DMS 273 (cell line): ENCODE measurements around the gene CROCC2.

Experiments
- DNase-seq: peaks from one replicate; lab custom pipeline; 2025; ENCODE audit not compliant: unreplicated experiment; lab: John Stamatoyannopoulos, UW

CROCC2 gene

DNA sequence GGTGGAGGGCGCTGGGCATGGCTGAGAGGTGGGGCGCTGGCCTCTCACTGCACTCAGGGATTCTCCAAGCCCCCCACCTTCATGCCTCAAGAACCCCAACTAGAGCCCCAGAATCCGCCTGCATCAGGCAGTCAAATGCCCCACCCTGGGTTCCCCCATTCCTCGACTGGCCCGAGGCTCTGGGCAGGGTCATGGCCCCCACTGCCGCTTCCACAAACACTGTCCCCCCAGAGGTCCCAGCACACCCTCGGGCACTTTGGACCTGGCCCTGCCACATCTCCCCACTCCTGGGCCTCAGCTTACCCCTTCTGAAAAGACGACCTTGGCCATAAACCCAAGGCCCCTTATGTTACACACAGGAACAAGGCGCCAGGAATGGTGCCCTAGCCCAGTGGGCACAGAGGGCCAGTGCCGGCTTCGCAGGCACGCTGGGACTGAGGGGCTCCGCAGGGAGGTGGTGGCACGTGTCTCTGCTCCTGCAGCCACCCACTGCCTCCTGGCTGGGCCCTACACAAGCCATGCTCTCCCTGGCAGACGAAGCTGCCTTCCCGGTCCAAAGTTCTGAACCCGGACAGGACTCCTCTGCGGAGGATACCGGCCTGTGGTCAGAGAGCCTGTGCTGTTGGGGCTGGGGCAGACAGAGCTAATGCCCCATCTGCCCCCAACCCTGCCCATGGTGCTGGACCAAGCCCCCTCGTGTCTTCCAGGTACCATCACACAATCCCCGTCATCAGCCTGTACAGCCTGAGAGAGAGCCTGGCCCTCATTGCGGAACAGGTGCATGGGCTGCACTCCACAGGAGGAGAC lies 30.7 kb upstream of the CROCC2 start:
- no peak for DNase-seq

DNA sequence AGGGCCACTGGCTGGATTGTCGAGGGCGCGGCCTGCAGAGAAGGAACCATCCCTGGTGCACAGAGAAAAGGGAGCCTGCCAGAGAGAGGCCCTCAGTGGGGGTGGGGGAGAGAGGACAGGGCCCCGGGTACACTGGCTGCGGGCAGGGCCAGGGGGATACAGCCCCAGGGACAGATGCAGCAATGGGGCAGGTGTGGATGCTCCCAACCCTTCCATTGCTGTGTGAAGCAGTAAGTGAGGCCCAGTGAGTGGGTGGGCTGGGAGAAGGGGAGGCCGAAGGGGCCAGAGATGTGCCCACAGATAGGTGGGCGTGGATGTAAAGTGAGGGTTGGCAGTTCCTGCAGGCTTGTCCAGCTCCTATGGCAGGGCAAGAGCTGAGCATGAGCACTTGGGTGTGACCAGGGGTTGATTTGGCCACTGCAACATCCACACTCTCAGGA lies 30.1 kb upstream of the CROCC2 start:
- no peak for DNase-seq

DNA sequence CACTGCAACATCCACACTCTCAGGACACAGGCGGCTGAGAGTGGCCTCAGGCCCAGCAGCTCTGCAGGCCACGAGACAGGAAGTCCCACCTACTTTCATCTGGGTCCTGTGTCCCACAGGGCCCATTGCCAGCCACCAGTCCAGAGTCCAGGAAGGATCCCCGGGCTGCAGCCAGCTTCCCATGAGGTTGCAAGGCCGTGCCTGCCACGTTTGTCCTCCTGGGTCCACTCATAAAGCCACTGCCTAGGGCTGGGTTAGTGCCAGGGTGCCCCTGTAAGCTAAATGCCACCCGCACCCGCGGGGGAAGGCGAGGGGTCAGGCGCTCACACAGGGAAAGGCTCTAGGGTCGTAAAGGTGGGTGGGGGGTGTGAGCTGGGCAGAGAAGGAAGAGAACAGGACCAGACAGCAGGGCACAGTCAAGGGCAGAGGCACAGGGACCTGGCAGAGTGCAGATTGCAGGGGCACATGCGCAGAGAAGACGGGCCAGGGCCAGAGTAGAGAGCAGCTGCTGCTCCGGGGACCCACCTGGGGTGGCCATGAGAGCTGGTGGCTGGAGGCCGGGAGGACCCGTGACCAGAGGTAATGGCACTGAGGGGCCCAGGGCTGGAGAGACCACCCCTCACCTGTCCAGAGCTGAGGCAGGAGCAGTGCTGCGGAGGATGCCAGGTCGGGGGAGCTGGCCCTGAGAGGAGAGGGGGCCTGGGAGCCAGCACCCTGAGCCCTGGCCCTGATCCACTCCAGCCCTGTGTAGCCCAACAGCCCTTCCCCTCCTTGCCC lies 29.5 kb upstream of the CROCC2 start:
- DNase-seq: no peak

DNA sequence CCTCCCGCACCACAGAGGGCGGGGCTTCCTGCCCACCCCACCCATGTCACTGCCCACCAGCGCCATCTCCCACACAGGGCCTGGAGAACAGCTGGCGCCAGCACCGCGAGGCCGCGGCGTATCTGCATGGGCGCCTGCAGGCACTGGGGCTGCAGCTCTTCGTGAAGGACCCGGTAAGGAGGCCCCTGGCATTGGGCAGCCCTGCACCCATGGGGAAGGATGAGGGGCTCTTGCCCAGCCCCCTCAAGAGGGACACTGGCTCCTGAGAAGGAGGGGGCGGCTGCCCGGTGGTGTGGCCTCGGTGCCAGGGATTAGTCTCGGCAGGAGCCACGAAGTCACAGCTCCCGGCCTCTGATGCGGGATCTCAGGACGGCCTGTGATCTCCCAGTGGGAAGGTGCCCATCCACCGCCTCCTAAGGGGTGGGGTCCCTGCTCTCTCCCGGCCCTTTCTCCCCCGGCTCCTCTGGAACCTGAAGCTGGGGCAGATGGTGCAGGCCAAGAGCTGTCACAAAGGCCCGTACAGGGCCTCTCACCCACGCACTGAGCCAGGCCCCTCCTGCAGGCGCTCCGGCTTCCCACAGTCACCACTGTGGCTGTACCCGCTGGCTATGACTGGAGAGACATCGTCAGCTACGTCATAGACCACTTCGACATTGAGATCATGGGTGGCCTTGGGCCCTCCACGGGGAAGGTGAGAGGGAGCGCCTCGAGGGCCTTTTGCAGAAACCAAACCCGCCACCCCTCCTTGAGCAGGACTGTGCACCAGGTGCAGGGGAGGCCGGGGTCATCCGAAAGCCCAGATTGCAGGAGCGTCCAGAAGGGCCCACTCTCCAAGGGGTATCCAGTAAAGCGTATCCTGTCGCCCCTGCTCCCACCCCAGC lies 28.4 kb upstream of the CROCC2 start:
- DNase-seq: no peak

DNA sequence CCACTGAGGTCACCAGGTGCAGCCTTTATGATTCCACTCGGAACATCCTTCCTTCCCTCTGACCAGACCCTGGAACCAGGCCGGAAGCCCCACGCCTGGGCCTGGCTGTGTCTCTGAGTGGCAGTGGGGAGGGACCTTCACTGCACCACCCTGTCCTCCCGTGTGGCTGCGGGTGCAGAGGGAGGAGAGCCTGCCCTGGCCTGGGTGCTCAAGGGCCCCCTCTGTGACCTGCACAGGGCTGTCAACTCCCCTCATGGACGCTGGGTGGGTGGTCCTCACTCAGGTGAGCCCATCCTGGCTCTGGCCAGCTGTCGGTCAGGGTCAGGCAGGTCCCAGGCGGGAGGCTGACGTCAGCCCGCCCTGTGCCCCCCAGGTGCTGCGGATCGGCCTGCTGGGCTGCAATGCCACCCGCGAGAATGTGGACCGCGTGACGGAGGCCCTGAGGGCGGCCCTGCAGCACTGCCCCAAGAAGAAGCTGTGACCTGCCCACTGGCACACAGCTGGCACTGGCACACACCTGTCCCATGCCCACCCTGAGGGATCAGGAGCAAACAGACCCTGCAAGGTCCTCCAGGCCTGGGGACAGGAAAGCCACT lies 27.7 kb upstream of the CROCC2 start:
- DNase-seq: no peak

DNA sequence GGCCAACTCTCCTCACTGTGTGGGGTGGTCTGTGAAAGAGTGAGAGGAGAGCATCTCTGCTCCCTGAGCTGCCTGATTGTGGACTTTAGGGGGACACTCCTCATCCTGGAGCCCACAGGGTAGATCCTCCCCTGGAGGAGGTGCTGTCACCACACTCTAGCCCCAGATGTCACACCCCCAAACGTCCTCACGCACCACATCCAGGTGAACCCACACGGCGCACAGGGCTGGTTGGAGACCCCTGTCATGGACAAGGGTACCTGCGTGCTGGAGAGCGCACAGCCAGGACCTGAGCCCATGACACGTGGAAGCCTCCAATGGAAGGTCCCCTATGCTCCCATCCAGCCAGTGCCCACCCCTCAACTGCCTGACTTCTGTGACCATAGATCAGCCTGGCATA lies 27.0 kb upstream of the CROCC2 start:
- no peak for DNase-seq

DNA sequence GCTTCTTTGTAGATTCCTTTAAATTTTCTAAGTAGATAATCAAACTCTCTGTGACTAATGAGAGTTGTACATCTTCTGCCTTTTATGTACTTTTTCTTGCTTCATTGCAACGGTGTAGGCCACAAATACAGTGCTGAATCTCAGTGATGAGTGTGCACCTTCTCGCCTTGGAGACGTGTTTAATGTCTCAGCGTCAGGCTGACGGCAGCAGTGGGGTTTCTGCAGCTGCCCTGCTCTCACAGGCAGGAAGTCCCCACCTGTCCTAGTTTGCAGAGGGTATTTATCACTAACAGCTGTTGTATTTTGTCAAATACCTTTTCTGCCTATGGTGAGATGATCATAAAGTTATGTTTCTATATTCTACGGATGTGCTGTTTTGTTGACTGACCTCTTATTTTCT lies 24.2 kb upstream of the CROCC2 start:
- DNase-seq: no peak

DNA sequence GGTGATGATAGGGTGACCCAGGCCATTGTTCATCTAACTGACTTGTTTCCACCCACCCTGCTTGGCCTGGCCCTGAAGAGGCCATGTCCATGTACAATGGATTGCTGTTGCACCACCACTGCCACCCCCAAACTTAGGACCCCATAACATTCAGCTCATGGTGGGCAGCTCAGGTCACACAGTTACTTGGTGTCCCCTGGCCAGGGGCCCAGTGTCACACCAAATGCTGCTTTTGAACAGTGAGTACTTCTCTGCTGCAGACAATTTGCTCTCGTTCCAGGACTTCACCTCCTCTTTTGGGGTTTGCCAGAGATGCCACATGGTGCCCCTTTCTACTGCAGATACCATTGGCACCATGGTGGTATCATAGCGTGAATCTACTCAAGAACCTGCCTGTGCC lies 21.9 kb upstream of the CROCC2 start:
- DNase-seq: no peak

DNA sequence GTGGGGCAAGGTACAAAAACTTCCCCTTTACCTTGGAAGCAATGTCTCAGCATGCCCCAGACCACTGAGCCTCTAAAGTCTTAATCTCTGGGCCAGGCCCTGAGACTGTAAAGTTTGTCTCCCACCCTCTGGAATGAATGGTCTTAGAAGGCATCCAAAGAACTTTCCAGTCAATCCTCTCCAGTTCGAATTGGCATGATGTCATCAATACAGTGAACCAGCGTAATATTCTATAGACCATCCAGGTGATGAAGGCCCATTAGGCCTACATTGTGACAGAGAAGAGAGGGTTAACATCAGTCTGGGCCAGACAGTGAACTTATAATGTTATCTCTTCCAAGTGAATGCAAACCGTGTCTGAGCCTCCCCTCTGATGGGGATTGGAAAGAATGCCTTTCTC lies 21.4 kb upstream of the CROCC2 start:
- DNase-seq: no peak

DNA sequence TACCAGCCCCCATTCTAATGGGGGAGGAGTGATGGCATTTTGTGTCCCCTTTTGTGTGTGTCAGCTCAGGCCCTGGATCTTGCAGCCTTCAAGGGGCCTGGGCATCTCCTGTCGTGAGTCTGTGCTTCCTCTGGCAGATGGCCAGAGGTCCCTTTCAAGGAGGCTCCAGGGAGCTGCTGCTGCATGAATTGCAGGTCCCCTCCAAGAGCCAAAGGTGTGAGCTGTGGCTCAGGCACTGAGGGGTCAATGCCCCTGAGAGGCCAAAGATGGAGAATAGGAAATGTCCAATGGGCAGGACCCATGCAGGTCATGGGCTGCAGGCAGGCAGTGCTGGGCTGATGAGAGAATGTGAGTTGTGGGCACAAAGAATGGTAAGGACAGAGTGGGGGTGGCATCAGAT lies 20.6 kb upstream of the CROCC2 start:
- DNase-seq: no peak

DNA sequence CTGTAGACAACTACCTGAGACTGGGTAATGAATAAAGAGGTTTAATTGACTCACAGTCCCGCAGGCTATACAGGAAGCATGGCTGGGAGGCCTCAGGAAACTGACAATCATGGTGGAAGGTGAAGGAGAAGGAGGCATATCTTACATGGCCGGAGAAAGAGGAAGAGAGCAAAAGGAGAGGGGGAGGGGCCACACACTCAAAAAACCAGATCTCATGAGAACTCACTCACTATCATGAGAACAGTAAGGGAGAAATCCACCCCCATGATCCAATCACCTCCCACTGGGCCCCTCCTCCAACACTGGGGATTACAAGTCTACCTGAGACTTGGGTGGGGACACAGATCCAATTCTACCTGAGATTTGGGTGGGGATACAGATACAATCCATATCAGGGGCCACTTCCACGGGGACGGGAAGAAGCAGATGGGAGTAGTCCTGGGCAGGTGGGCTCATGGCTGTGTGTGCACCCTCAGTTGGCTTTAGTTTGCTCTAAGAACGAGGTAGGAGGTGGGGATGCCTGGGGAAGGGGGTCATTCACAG lies 20.0 kb upstream of the CROCC2 start:
- no peak for DNase-seq

DNA sequence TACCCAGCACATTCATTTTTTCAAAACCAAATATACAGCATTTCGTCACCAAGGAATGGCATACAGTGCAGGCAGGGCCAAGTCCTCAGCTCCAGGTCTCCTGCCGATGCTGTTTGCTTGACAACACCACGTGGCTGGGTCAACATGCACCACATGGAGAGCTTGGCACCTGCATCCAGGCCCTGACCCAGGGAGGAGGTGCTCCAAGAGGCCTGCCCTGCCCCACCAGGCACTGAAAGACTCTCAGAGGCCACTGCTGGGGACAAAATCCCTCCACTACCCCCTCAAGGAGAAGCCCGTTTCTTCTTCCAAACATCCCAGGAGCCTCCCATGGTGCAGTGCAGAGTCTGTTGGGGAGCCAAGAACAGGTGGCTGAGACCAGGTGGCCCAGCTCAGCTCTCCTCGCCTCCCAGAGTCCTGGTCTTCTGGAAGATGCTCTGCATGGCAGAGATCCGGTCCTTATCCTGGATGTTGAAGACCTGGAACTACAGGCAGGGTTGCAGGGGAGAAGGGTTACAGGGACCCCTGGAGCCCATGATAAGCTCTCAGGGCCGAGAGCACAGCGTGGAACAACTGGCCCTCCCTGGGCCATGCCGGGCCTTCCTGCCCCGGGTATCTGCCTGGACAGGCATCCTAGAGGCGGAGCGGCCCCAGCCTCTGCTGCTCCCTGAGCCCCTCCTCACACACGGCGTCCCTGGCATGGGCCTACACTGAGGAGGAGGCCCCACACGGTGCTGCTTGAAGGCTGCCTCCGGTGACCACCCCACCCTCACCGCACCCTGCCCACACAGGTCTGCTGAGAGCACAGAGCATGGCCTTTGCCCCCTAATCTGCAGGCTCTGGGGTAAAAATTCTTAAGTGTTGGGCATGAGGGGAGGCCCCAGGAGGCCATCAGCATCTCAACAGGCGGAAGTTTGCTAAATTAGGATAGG lies 19.2 kb upstream of the CROCC2 start:
- DNase-seq: no peak

DNA sequence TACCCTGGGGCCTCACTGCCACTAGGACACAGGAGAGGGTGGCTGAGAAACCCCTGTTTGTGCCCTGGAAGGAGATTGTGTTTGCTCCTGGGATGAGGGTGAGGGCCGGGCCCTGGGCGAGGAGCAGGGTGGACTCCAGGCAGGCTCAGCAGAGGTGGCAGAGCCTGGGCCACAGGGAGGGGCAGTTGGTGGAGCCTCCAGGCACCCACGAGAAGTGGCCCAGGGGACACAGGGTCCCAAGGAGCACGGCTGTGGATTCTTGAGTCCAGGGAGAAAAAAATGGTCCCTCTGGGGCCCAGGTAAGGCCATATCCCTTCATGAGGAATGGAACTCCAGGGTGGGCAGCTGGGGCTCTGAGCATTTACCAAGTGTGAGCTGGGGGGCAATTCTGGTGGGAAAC lies 18.5 kb upstream of the CROCC2 start:
- no peak for DNase-seq

DNA sequence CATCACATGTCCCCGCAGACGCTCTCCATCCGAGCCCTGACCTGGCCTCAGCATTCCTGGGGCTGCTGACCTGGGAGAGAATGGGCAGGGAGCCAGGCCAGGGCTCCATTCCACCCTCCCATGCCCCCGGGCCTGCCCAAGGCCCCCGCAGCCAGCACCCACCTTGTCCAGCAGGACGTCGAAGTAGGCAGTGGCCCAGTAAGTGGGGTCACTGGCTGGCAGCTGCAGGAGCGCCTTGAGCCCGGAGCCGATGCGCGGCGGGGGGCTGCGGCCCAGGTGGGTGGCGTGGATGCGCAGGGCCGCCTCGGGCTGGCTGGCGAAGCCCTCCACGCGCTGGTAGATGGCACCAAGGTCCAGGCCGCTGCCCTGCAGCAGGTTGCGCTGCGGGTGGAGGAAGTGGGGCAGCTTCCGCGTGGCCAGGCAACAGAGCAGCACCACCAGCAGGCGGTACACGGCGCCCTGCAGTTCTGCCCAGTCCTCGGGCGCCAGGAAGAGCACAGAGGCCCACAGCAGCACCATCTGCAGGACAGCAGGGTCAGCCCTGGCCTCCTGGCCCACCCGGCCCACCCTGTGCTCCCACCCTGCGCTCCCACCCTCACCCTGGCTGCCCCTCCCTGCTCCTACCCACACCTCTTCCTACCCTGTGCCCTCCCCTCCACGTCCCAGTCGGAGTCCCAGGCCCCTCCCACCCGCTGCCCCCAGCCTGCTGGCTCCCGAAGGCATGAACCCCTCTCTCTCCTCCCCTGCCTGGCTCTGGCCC lies 17.8 kb upstream of the CROCC2 start:
- DNase-seq: no peak

DNA sequence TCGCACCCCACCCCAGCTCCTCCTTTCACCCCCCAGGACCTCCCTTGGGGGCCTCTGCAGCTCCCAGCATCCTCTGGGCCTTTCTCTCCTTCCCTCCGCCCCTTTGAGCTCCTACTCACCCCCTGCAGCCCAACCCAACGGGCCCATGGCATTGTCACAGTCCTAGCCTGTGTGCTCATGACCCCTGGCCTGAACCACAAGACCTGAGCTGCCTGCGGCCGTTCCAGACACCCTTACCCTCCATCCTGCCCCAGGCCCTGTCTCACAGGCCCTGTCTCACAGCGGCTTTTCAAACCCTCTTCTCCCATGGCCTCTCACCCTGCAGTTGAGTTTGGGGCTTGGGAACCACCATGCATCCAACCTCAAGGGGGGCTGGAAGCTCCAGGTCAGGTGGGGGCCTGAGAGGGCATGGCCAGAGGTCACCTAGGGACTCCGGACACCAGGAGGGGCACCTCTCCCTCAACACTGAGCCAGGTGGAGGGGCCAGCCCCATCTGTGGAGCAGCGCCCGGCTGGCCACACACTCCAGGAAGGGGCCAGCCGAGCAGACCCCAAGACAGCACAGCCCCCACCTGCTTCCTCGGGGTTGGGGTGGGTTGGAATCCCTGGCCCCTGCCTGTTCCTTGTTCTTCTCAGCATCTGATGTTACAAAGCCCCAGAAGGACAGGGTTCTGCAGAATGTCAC lies 17.1 kb upstream of the CROCC2 start:
- no peak for DNase-seq

DNA sequence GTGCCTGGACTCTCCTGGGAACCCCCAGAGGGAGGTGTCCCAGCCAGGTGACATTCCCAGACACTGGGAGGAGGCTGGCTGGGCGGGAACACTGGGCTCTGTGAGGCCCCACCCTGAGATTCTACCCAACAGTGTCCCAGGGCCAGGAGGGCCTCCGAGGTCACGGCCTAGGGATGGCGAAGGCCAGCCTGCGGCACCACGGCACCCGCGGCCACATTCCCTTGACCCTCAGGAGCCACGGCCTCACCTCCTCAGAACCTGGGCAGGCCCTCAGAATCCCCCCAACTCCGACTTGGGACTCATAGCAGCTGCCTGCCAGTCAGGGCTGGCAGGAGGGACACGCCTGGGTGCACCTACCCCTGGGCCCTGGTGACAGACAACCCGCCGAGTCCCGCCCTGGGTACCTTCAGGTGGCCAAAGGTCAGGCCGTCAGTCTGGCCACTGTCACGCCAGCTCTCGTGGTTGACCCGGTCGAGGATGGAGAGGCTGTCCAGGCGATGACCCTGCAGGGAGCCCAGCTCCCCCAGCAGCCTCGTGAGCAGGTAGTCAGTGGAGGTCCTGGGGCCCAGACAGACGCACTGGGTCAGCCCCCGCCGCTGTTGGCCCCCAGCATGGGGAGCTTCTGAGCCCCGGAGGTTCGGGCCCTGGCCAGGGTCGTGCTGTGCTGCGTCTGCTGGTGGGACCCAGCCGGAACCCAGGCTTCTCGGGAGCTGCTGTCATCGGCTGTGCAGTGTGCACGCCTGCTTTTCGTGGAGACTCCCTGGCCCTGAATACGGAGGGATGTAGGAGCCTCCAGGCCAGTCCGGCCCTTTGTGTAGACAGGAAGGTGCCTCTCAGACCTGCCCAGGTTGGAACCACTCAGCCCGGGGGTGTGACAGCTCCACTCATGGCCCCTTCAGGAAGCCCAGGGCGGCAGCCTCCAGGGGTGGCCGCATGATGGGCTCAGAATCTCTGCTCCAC lies 16.3 kb upstream of the CROCC2 start:
- no peak for DNase-seq

DNA sequence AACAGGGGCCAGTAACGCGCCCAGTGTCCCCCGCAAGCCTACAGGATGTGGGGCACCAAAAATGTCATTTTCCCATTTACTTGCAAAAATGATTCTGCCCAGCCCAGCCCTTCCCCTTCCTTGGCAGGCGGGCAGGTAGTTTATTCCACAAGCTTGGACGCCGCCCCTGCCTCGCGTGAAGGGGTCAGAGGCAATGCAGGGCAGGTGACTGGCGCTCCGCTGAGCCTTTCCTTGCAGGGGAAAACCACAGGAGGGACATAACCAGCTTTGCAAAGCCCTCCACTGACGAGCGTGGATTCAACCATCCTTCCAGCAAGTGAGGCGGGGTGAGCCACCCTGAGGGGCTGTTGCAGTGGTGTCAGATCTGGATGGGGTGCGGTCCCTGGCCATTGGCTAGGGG lies 15.4 kb upstream of the CROCC2 start:
- DNase-seq: no peak
